ENCODE data around the gene ERC2.

Gene ERC2

DNA sequence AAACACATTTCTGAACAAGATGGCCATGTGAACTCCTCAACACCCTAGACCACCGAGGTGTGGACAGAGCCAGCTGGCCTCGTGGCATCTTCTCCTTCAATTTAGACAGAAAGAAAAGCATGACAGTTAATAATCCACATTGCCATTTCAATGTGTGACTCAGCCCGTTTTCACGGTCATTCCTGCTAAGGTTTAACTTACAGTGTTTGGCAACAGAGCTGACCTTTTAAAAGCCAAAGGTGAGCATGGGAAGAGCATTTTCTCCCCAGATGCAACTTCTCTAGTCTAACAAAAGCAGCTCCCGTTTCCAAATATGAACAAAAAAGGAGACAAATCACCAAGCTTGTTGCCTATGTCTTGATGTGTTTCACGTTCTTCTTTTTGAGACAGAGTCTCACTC, 563.6 kb downstream of the ERC2 start:
- DNase-seq = no peak

DNA sequence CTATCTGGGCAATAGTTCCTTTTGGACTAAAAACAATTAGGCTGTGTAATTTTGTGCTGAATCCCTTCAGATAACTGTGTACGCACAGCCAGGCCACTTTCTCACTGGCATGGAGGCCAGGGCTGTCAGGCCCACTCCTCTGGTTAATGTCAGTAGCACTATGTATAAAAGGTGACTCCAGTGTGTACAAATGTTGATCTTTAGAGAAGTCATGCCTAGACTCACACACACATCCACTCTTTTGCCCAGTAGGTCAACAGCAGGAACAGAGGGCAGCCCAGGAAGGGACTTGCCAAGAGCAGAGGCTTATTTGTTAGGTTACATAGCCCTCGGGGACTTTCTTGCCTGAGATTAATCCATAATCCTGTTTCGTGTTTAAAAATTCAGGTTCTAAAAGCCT, 564.6 kb downstream of the ERC2 start:
- DNase-seq = no peak

DNA sequence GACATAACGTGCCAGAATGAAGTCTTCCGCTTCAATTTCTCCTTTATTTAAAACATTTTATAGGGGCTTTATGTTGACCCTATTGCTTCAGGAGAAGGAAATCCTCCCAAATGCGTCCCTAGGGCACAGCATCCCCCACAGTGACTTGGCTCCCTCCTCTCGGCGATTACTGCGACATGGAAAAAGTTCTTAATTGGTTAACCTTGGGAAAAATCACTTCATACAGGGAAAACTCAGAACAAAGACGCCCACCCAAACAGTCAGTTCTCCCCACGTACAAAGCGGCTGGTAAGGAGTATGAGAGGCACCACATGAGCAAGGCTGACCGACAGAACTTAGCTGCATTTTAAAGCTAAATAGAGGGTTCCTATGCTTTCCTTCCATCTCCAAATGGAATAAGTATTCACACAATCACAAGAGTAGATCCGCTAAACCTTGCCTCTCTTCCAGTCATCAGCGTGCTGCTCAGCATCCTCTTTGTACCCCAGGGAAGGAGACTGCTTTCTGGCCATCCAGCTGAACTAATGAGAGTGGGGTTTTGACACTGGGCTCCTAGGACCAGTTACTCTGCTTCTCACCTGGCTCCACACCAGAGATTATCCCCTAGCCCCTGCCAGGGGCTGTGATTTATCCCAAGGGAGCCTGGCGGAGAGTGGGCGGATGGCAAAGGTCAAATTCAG, 565.9 kb downstream of the ERC2 start:
- DNase-seq = no peak

DNA sequence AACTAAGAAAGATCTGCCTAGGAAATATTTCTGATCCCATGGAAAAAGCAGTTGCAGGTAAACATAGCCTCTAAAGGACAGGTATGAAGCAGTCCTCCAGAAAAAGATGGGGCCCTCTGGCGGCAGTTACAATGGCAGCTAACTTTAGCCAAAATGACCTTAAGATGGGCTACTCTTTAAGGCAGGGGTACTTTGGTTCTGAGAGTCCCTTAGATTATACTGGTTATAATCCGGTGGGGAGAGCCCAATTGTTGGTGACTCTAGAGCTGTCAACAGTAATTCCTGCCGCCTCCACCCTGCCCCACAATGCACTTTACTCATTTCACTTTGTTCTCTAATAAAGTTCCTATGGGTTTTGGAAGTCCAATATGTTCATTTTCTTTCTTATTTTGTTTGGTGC, 568.4 kb downstream of the ERC2 start:
- DNase-seq = no peak

DNA sequence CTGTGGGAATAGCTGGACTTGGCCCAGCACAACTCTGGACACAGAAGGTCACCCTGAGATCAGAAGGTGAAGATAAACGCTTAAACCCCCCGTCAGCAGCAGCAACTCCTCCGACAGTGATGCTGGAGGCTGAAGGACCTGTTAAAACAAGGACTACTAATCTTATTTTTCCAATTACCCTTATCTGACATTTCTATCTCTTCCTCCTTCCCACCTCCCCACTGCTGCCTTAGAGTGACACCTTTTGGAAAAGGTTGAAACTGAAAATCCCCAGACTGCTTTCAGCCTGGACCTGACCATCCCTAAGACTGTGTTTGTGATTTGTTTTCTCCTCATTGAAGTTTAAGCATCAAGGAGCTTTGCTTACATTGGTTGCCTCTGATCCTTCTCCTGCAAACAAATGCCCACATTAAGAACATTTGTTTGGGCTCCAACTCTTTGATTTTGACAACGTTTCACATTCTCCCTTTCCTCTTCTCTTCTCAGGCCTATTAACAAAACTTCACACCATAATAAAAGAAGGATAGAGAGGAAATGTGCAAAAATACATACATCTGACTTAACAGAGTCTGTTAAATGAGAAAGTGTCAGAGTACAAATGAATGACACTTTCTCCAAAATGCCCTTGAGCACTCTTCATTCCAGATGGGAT, 570.6 kb downstream of the ERC2 start:
- no peak for DNase-seq

DNA sequence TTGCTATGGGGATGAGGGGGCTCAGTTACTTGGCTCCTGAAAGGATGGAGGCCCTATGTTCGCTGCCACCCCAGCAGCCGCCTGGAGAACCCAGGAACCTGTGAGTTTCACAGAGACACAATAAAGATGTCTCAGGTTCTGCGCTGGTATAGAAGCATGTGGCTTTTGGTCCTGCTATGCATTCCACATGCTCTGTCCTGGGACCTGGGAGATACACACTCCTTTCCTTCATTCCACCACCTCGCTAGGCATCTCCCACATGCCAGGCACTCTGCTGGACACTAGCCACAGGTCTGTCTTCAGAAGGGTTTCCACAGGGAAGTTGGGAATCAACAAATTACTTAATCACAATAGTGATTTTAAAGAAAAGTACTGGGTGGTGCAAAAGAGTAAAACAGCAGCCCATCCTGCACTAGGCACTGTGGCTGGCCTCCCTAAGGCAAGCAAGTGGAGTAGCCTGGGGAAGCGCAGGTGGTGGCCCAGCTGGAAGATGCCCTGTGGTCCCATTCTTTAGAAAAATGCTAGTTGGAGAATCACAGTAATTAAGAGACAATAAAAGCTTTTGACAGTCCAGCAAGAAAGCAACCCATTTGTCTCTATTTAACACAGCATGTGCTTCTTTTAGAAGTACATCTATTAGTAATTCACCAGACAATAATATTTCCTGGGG, 572.2 kb downstream of the ERC2 start:
- no peak for DNase-seq

DNA sequence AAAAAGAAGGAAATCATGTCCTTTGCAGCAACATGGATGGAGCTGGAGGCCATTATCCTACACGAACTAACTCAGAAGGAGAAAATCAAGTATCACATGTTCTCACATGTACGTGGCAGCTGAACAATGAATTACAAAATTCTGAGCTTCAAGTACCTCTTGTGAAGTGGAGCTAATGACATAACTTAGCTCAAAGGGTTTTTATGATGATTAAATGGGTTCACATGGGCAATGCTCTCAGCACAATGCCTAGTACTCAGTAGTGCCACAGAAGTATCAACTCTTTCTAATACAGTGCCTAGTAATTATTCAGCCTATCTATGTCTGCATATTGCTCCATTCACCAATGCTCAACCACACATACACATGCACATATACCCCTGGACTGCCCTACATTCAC, 573.7 kb downstream of the ERC2 start:
- no peak for DNase-seq

DNA sequence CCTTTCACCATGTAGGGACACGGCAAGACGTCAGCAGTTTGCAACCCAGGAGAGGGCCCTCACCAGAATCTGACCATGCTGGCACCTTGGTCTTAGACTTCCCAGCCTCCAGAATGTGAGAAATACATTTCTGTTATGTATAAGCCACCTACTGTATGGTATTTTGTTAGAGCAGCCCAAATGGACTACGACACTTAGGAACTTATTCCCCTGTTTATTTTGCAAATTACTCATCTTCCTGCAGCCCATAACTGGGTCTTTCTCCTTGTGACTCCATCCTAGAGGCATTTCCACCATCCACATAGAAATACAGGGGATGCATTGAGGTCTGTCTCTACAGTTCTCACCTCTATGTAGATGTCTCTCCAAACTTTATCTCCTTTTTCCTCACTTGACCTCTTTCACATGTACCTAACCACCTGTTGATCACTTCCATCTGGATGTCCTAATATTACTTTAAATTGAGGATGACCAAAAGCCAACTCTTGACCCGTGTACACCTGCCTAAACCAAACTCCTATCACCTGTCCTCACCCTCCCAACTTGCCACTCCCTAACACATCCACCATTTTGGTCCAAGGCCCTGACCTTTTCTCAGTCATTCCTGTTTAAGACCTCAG, 575.1 kb downstream of the ERC2 start:
- DNase-seq = no peak

DNA sequence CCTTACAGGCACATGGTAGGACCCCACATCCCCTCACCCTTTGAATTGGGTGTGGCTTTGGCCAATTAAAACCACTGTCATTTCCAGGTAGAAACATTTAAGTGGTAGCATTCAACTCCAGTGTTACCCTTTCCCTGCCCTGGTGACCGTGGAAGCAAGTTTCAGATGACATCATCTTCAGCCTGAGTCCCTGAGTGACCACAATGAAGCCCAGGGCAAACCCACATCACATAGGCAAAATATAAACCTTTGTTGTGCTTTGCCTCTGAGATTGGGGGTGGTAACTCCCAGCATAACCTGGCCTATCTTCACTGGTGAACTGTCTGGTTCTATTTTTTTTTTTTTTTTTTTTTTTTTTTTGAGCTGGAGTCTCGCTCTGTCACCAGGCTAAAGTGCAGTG, 577.2 kb downstream of the ERC2 start:
- DNase-seq = no peak

DNA sequence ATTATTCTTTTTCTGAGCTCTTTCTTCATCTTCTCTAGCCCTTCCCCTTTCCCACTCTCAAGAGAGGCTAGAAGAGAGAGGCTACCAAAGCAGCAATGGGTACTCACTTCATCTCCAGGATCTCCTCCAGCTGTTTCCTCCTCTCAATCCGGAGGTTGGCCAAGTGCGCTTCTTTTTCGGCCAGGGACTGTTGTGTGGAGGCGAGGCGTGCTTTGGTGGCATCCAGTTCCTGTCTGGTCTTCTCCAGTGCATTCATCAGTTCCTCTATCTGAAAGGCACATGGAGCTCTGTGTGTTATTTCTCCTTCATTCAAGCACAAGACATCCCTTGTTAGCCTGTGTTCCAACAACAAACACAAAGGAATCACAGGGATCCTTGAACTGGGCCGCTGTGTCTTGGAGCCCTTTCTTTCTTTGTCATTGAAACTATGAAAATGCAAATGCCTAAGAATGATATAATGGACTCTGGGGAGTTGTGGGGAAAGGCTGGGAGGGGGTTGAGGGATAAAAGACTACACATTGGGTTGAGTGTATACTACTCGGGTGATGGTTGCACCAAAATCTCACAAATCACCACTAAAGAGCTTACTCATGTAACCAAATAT, 579.9 kb downstream of the ERC2 start:
- no peak for DNase-seq

DNA sequence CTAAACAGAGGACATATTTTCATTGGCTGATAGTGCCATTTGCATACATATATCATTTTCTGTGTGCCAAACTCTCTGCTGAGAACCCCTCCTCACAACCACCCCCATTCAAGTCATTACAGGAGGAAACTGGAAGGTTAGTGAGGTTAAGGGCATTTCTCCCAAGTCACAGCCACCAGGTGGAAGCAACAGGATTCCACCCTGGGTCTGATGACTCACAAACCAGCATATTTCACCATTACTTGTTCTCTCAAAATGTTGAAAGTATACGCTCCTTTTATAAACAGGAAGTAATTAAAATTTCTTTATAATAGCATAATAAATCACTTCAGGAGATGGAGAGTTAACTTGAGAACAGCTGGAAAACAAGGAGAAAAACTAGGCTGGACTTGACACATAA, 582.5 kb downstream of the ERC2 start:
- no peak for DNase-seq

DNA sequence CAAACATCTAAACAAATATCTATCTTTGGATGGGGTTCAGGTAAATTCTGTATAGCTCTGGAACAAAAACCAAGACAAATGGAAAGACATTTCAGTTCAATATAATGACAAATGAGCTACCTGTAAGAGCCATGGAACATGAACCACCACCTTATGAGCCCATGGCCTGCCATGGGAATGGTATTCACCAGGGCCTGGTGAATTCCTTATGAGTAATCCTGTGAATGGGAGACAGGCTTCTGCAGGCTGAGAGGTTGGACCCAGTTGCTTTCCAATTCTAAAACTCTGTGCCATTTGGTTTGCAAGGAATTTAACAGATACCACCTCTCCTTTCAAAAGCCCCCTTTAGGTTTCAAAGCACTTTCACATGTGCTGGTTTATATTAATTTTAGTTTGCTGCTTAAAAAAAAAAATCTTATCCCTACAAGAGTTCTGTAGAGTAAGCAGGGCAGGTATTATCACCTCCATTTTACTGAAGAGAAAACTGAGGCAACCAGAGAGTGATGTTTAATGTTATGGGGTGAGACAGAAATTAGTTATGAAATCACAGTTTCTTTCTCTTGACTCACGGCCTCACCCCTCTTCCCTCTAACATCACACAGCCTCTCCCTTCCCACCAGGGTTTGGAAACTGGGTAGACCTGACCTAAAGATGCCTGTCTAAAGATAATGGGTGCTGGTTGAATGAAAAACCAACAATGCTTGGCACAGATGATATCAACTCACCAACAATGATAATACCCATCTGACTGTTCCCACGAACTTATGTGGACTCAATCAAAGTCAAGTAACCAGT, 583.6 kb downstream of the ERC2 start:
- no peak for DNase-seq

DNA sequence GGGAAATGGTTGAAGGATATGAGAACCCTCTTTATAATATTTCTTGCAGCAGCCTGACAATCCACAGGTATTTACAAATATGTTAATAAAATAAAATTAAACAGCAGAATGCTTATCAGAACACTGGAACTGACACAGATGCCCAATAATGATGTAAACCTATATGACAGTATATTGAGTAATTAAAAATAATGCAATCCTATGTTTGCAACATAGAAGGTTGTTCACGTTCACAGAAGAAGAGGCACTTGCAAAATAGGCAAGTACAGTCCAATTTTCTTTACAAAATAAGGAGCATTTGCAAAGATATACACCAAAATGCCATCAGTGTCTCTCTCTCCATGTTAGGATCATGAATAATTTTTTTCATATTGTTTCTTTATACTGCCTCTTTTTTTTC, 584.2 kb downstream of the ERC2 start:
- no peak for DNase-seq

DNA sequence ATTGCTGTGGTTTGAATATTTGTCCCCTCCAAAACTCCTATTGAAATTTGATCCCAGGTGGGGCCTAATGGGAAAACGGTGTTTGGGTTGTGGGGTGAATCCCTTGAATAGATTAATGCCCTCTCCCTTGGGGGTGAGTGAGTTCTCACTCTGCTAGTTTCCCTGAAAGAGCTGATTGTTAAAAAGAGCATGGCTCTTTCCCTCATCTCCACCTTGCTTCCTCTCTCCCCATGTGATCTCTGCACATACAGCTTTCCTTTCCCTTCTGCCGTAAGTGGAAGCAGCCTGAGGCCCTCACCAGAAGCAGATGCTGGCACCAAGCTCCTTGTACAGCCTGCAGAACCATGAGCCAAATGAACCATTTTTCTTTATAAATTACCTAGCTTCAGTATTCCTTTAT, 586.3 kb downstream of the ERC2 start:
- no peak for DNase-seq

DNA sequence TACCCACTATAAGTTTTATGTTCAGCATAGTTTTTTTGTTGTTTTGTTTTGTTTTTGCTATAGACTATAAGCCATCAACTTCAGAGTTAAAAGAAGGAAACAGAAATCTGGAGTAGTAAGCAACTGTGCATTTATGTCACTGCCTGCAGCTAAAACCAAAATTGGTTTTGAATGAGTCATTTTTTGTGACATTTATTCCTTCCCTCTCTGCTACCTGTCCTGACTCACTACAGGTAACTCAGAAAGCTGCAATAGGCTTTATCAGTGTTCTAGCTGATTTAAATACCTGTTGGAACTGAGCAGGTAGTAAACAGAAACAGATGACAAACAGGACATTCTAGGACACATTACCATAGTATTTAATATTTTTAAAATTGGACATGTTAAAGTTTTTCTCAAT, 587.9 kb downstream of the ERC2 start:
- no peak for DNase-seq

DNA sequence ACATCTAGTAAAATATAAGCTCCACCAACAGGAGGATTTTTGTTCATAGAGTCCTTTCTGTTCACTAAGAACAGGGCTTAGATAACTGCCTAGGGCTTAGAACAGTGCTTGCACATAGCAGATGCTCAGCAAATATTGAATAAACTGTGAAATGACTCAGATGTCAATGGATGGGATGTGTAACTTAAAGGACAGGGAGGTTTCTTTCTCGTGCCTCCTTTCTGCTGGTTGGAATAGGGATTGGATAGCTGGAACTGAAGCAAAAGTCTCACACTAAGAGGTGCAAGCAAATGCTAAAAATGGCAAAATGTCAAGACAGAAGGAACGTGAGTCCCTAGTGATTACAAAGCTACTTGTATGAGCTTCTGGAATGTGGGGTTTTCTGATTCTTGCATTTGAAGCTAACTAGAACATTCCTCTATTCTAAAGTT, 588.4 kb downstream of the ERC2 start:
- no peak for DNase-seq

DNA sequence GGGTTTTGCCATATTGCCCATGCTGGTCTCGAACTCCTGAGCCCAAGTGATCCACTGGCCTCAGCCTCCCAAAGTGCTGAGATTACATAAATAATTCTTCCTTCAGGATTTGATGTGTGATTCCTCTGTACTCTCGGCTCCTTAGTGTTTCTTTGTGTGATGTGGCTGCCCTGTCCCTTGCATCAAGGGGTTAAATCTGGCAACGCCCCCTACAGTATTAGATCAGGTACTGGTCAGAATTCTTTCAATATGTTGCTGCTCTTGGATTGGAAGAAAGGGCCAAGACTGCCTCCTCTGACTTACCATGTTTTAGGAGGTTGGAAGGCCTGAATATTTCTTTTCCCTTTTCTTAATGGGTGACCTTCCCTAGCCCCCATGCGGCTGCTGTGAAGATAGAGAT, 590.6 kb downstream of the ERC2 start:
- no peak for DNase-seq

DNA sequence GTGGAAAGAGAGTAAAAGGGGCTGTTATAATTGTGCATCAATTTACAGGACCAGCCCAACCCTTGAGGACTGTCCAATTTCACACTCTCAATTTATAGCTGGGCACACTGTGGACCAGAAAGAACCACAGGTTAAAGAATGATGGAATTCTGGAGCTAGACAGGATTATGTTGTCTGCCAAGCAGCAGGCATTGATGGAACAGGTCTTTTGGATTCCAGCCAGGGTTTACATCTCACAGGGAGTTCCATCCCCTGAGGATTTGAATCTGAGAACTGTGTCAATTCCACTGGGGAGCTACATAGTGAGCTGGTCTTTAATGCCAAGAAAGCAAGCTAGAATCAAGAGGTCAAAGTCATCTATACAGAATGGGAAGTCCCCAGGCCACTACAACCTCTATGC, 591.7 kb downstream of the ERC2 start:
- no peak for DNase-seq

DNA sequence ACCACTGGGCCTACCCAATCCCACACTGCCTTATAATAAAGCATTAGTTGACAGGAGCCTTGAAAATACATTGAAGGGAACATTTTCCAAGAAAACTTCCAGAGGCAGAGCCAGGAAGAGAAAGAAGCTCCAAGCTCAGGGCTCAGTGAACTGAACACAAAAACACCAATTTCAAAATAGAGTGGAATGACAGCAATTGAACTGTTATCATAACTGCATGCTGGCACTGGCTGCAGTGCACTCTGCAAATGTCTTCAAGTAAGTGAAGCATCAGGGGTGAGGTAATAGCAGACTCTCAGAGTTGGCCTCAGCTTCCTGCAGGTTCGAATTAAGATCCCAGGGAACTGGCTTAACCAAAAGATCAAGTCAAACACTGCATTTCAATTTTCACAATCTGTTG, 593.2 kb downstream of the ERC2 start:
- DNase-seq = no peak

DNA sequence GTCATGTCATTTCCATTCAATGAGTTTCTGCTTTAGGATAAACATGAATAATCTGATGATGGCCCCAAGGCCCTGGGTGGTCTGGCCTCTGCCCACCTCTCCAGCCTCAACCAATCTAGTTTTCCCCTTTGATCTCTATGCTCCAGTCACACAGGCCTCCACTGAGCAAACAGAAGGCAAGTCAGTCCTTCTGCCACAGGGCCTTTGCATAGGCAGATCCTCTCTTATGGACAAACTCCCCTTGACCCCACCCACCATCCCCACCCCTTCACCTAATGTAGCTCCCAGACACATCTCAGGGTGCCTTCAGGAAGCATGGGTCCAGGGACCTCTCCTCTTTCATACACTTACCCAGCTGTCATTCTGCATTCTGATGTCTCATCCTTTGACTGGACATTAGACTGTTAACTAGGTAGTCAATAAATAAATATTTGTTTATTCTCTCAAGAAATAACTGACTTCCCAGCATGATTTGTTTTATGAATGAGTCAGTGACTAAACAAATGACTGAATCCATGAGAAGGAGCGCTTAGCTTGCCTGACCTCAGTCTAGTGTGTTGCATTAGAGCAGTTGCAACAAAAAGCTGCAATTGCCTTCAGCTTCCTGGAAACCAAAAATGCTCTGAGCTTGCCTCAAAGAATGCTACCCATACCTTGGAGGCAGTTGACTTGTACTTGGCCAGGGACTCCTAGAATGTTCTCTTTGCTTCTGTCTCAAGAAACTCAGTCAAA, 594.6 kb downstream of the ERC2 start:
- DNase-seq = no peak

DNA sequence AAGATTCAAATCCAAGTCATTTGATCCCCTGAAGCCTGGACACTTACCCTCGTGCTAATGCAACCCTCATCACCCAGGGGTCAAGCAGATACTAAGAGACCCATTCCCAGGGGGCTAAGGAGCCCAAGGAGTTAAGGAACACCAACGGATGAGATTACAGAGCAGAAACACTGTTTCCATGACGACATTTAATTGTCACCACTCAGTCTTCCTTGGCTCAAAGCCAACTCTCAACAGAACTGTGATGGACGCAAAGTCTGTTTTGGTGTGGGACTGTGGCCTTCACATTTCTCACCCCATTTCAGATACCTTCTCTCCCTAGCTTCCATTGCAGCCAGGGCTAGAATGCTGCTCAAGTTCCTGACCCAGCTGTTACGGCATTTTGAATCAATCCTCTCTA, 597.7 kb downstream of the ERC2 start:
- DNase-seq = no peak

DNA sequence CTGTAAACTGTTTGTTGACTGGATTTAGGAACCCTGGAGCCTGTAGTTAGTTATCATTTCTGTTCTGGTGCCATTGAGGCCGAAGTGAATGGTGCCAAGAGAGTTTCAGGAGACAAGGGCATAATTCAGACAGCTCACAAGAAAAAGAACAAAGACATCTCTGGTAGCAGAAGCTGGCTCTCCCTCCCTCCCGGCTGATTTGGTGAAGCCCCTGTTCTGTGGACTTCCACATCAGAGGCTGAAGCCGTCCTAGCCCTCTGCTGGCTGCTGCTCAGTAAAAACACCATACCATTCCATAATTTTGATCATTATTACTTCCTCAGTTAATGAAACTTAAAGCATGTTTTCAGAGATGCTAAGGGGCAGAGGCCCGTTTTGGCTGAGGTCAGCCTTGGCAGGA, 599.9 kb downstream of the ERC2 start:
- DNase-seq = no peak
